ENCODE measurements around the gene SLC38A4.
A peak's percentile ranks its signal among the peaks of the same experiment; 100 is the strongest.

DNA sequence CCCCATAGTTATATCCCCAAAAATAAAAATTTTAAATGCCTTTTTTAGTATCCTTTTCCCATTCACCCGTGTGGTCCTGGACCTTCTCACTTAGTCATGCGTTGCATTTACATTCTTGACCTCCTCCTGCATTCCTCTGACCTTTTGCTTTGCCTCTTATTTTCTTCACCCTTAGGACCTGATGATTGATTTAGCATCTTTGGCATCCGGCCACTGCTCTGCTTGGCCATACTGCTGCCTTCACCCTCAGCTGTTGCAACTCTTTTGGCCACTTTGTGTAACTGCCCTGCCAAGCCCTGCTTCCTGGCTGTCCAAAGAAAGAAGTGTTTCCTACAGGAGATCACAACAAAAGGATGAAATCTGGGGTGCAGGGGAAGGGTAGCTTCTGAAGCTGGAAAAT lies 48.8 kb upstream of the SLC38A4 start:
- TF ChIP-seq TCF12 (IDR thresholded peaks at IDR 0.05; ENCODE audit: low read depth): no peak
- no peak for TF ChIP-seq FOXM1 (IDR thresholded peaks at IDR 0.05; ENCODE audit: borderline replicate concordance, low read depth)
- no peak for TF ChIP-seq RAD21 (IDR thresholded peaks at IDR 0.05; ENCODE audit: low read depth)
- TF ChIP-seq, protein P1, sequence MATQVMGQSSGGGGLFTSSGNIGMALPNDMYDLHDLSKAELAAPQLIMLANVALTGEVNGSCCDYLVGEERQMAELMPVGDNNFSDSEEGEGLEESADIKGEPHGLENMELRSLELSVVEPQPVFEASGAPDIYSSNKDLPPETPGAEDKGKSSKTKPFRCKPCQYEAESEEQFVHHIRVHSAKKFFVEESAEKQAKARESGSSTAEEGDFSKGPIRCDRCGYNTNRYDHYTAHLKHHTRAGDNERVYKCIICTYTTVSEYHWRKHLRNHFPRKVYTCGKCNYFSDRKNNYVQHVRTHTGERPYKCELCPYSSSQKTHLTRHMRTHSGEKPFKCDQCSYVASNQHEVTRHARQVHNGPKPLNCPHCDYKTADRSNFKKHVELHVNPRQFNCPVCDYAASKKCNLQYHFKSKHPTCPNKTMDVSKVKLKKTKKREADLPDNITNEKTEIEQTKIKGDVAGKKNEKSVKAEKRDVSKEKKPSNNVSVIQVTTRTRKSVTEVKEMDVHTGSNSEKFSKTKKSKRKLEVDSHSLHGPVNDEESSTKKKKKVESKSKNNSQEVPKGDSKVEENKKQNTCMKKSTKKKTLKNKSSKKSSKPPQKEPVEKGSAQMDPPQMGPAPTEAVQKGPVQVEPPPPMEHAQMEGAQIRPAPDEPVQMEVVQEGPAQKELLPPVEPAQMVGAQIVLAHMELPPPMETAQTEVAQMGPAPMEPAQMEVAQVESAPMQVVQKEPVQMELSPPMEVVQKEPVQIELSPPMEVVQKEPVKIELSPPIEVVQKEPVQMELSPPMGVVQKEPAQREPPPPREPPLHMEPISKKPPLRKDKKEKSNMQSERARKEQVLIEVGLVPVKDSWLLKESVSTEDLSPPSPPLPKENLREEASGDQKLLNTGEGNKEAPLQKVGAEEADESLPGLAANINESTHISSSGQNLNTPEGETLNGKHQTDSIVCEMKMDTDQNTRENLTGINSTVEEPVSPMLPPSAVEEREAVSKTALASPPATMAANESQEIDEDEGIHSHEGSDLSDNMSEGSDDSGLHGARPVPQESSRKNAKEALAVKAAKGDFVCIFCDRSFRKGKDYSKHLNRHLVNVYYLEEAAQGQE (IDR thresholded peaks at IDR 0.05; ENCODE audit: low read depth): no peak
- peak; percentile 80 for TF ChIP-seq NFIC (IDR thresholded peaks at IDR 0.05)
- no peak for TF ChIP-seq YY1 (IDR thresholded peaks at IDR 0.05; ENCODE audit: low read depth)
- TF ChIP-seq TAF1 (IDR thresholded peaks at IDR 0.05; ENCODE audit: low read depth): no peak
- TF ChIP-seq EP300 (IDR thresholded peaks at IDR 0.05; ENCODE audit: borderline replicate concordance): no peak
- no peak for TF ChIP-seq EGR1 (IDR thresholded peaks at IDR 0.05)
- TF ChIP-seq, protein P2, sequence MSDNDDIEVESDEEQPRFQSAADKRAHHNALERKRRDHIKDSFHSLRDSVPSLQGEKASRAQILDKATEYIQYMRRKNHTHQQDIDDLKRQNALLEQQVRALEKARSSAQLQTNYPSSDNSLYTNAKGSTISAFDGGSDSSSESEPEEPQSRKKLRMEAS (IDR thresholded peaks at IDR 0.05): no peak
- no peak for TF ChIP-seq CREB1 (IDR thresholded peaks at IDR 0.05; ENCODE audit: low read depth)
- peak; percentile 57 for TF ChIP-seq TEAD4 (IDR thresholded peaks at IDR 0.05)

All from Ishikawa (cell line).